ENCODE measurements around the gene BATF. TPM values are rescaled to one million over a fixed set of nuclear protein-coding genes. Genes with fewer than 3 reads are reported as not detected.

Gene BATF
- total and polyA plus RNA-seq, 2 experiments from 2014 or later = not detected

GRCh38 chr14:75482366-75482765 is 39.9 kb upstream of the BATF start (continued):
- TF ChIP-seq CTCF (conservative IDR thresholded peaks at IDR 0.05; ENCODE audit: low read depth in 2 of 2) (no peak), EZH2 (IDR thresholded peaks at IDR 0.05; ENCODE audit: low read depth, unreplicated experiment) (no peak), CREB1 (CRISPR knock-in tag; IDR thresholded peaks at IDR 0.05; ENCODE audit: low read depth) (no peak)

- Mint-ChIP-seq H3K36me3 (ENCODE audit: low read depth) (peaks cover 3% of the 10 kb centered on the region; the same call in 1 of the 3 replicates), H3K4me3 (no peak overlapping the region), H3K27me3 (ENCODE audit: insufficient read depth, low read depth, poor library complexity) (peaks cover 4% of the 10 kb centered on the region), H3K4me1 (peaks cover 11% of the 10 kb centered on the region), H3K9me3 (peaks cover 6% of the 10 kb centered on the region; the same call in 2 of the 3 replicates), H3K27ac (no peak overlapping the region)
- no peak overlapping the region for H3K4me3 ChIP-seq
- no peak overlapping the region for H3K27ac ChIP-seq (ENCODE audit: low read depth)
- H3K4me2 ChIP-seq = no peak overlapping the region
- H3K27me3 ChIP-seq (ENCODE audit: insufficient read depth) = no peaks in the 10 kb centered on the region
- DNase-seq (ENCODE audit: low spot score) = no peak
- H3K36me3 ChIP-seq (ENCODE audit: insufficient read depth) = no peaks in the 10 kb centered on the region
- peaks cover 1% of the 10 kb centered on the region; the same call in 1 of the 2 replicates for H3F3A ChIP-seq (replicated peaks; ENCODE audit: low read depth)
- no peak for ATAC-seq
- H4K20me1 ChIP-seq (replicated peaks; ENCODE audit: insufficient read depth) = no peaks in the 10 kb centered on the region
- H3K79me2 ChIP-seq (replicated peaks; ENCODE audit: insufficient read depth) = no peaks in the 10 kb centered on the region
- peaks cover 6% of the 10 kb centered on the region for H3K4me1 ChIP-seq (ENCODE audit: insufficient read depth)
- no peaks in the 10 kb centered on the region; the same call in 1 of the 2 replicates for H3K9me2 ChIP-seq (ENCODE audit: insufficient read depth)
- TF ChIP-seq ZNF331 (CRISPR knock-in tag; IDR thresholded peaks at IDR 0.05; ENCODE audit: low read depth) (no peak), ETS1 (IDR thresholded peaks at IDR 0.05) (no peak), NANOG (IDR thresholded peaks at IDR 0.05; ENCODE audit: borderline replicate concordance) (no peak), EZH2phosphoT487 (IDR thresholded peaks at IDR 0.05; ENCODE audit: unreplicated experiment) (no peak), EZH2 (IDR thresholded peaks at IDR 0.05; ENCODE audit: low read depth, unreplicated experiment) (no peak), CTCF (conservative IDR thresholded peaks at IDR 0.05; ENCODE audit: low read depth in 2 of 2) (no peak), REST (IDR thresholded peaks at IDR 0.05; ENCODE audit: unreplicated experiment) (no peak)
- no peak overlapping the region for H2AFZ ChIP-seq
These were observed 37.4 kb upstream of the BATF start for GRCh38 chr14:75484711-75485429.

Measured in GM23338 (cell line).